RKO (cell line): ENCODE data around the gene PM20D1.
"Not testable (repeated sequence)": the region's sequence is repeated elsewhere in the genome, so short reads cannot be mapped to it uniquely, and the experiment has no call there.

Experiments
- DNase-seq: peaks from one replicate; pipeline ENCODE4 v3.0.0-alpha.2; 2016; ENCODE audit warnings: low spot score

PM20D1 gene, protein sequence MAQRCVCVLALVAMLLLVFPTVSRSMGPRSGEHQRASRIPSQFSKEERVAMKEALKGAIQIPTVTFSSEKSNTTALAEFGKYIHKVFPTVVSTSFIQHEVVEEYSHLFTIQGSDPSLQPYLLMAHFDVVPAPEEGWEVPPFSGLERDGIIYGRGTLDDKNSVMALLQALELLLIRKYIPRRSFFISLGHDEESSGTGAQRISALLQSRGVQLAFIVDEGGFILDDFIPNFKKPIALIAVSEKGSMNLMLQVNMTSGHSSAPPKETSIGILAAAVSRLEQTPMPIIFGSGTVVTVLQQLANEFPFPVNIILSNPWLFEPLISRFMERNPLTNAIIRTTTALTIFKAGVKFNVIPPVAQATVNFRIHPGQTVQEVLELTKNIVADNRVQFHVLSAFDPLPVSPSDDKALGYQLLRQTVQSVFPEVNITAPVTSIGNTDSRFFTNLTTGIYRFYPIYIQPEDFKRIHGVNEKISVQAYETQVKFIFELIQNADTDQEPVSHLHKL

GRCh38 chr1:205849619-205850355 is at the start of gene PM20D1:
PM20D1 (minus strand) TSS chr1:205850132; CDS start chr1:205850072, 60 bp downstream.
- DNase-seq = no peak

GRCh38 chr1:205896351-205896750 is 46.4 kb upstream of the PM20D1 start:
- no peak for DNase-seq

GRCh38 chr1:205894119-205894518 is 44.2 kb upstream of the PM20D1 start:
- DNase-seq = not testable (repeated sequence)

- DNase-seq = not testable (repeated sequence)
Observed at GRCh38 chr1:205892175-205892574, 42.2 kb upstream of the PM20D1 start.

DNA sequence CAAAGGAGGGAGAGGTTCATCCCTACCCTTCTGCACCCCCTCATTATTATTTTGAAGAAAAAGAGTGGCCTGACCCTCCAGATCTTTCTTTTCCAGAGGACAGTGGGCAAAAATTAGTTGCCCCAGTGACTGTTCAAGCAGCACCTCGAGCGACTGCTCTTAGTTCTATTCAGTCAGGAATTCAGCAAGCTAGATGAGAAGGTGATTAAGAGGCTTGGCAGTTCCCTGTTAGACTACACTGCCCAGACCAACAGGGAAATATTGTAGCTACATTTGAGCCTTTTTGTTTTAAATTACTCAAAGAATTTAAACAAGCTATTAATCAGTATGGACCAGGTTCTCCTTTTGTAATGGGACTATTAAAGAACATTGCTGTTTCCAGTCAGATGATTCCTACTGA is 41.5 kb upstream of the PM20D1 start:
- DNase-seq = not testable (repeated sequence)

DNA sequence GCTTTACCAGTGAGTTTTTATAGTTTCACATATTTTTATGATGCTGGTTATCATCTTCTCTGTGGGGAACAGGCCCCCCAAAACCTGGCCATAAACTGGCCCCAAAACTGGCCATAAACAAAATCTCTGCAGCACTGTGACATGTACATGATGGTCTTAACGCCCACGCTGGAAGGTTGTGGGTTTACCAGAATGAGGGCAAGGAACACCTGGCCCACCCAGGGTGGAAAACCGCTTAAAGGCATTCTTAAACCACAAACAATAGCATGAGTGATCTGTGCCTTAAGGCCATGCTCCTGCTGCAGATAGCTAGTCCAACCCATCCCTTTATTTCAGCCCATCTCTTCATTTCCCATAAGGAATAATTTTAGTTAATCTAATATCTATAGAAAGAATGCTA is 40.7 kb upstream of the PM20D1 start:
- not testable (repeated sequence) for DNase-seq

GRCh38 chr1:205889706-205890105 is 39.8 kb upstream of the PM20D1 start:
- peak; percentile 42 for DNase-seq

DNA sequence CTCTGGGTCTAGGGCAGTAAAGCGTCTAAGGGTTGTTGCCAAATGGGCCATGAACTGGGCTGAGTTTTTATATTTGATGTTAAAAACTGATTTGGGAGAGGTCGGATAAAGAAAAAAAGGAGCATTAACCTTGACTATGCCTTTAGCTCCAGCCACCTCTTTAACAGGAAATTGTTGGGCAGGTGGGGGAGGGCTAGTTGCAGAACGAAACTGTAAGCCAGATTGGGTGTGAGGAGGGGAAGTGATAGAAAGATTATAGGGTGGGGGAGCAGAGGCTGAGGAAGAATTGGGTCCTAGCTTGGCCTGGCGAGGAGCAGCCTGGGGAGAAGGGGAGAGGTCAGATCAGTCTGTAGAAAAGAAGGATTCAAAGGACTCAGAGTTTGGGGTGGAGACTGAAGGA is 39.1 kb upstream of the PM20D1 start:
- not testable (repeated sequence) for DNase-seq

DNA sequence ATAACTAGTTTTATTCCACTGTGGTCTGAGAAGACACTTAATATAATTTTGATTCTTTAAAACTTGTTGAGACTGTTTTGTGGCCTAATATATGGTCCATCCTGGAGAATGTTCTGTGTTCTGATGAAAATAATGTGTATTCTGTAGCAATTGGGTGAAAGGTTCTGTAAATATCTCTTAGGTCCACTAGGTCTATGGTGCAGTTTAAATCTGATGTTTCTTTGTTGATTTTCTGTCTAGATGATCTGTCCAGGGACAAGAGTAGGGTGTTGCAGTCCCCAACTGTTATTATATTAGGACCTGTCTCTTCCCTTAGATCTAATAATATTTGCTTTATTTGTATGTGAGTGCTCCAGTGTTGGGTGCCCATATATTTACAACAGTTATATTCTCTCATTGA is 33.9 kb upstream of the PM20D1 start:
- DNase-seq = no peak

DNA sequence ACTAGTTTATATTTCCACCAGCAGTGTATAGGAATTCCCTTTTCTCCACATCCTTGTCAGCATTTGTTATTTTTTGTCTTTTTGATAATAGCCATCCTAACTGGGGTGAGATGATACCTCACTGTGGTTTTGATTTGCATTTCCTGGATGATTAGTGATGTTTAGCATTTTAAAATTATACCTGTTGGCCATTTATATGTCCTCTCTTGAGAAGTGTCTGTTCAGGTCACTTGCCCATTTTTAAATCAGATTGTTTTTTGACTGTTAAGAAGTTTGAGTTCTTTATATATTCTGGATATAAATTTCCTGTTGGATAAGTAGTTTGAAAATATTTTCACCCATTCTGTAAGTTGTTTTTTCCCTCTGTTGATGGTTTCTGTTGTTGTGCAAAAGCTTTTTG is 31.0 kb upstream of the PM20D1 start:
- no peak for DNase-seq

DNA sequence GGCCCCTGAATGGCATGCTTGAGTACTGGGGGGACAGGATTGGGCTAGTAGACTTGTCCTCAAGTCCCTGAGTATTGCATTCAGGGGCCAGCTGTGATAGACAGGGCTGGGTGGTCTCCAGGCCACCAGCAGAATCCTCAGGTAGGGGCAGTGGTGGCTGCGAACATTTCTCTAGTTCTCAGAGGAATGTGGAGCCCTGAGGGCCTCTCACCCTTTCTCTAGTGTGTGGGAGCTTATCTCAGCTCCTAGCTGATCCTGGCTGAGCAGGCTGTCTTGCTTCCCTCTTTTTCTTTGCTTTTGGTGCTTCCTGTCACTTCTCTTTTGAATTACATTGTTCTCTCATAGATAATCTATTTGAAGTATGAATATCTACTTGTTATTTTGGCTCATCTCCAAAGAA is 30.0 kb upstream of the PM20D1 start:
- no peak for DNase-seq

GRCh38 chr1:205878026-205878425 is 28.1 kb upstream of the PM20D1 start:
- no peak for DNase-seq

DNA sequence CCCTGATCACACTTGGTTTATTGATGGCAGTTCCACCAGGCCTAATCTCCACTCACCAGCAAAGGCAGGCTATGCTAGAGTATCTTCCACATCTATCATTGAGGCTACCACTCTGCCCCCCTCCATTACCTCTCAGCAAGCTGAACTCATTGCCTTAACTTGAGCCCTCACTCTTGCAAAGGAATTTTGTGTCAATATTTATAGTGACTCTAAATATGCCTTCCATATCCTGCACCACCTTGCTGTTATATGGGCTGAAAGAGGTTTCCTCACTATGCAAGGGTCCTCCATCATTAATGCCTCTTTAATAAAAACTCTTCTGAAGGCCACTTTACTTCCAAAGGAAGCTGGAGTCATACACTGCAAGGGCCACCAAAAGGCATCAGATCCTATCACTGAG is 23.2 kb upstream of the PM20D1 start:
- not testable (repeated sequence) for DNase-seq

GRCh38 chr1:205870236-205870635 is 20.3 kb upstream of the PM20D1 start:
- DNase-seq = no peak

GRCh38 chr1:205861540-205861939 is 11.6 kb upstream of the PM20D1 start:
- no peak for DNase-seq

- peak; percentile 9 for DNase-seq
Observed at GRCh38 chr1:205858141-205858961, 8.4 kb upstream of the PM20D1 start.

DNA sequence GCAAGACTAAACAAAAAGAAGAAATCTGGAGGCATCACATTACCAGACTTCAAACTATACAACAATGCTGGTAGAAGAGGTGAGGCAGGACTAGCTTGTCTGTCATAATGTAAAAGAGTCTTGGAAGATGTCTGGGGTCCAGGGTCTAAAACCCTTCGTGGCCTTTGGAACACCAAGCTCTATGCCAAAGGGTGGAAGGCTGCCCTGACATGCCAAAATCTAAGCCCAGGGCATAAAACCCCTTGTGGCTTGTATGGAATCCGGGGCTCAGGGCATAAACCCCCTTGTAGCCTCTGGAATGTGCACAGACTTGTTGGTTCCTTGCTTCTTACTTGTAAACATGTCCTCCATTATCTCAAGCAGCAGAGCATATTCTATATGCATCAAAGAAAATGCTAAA is 7.6 kb upstream of the PM20D1 start:
- not testable (repeated sequence) for DNase-seq

DNA sequence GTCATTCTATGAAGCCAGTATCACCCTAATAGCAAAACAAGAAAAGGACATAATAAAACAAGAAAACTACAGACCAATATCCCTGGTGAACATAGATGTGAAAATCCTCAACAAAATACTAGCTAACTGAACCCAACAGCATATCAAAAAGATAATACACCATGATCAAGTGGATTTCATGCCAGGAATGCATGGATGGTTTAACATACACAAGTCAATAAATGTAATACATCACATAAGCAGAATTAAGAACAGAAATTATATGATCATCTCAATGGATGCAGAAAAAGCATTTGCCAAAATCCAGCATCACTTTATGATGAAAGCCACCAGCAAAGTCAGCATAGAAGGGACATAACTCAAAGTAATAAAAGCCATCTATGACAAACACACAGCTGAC is 6.5 kb upstream of the PM20D1 start:
- no peak for DNase-seq

DNA sequence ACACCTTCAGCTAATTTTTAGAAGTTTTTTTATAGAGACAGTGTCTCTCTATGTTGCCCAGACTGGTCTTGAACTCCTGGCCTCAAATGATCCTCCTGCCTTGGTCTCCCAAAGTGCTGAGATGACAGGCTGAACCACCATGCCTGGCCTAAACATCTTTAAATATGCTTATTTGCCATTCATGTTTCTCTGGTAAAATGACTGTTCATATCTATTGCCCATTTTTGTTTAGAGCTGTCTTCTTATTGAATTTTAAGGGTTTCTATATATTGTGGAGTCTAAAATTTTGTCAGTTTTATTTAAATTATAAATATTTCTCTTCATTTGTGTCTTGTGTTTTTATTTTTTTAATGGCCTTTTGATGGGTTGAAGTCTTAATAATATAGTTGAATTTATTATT is 3.0 kb upstream of the PM20D1 start:
- no peak for DNase-seq

DNA sequence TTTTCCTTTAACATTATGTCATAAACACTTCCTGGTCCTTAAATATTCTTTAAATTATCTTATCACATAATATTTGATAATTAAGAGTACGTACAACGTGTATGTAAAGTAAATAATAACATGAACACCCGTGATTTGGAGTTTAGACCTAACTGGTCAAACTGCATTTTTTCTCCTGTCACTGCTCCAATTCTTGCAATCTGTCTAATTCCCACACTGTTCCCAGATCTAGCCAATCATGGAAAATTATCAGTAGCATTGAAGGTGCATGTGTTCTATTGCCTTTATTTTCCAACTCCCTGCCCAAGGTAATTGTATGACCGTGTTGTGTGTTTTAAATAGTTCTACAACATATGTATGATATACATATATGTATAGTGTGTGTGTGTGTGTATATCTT is 2.1 kb upstream of the PM20D1 start:
- DNase-seq = no peak

- no peak for DNase-seq
Observed at GRCh38 chr1:205843036-205843859, 6.7 kb downstream of the PM20D1 start.
